HEK293 (cell line): ENCODE data around the gene FAM118B.
A peak's percentile ranks its signal among the peaks of the same experiment; 100 is the strongest.

ENCODE experiments used
- CTCF ChIA-PET: fragments of 350-600 bp; formaldehyde crosslinking; extraction: SDS; loops from one replicate; lab custom pipeline; 2021; ENCODE audit warnings: antibody characterized with exemption; lab: Yijun Ruan, JAX
- POLR2A ChIA-PET: fragments of 300-600 bp; formaldehyde crosslinking; extraction: SDS; loops from one replicate; lab custom pipeline; 2020; ENCODE audit warnings: antibody characterized with exemption, inconsistent platforms; lab: Yijun Ruan, JAX
- H3K27ac ChIP-seq: fragments of 200-500 bp; sonication (Bioruptor generic); 2 replicates; pipeline ENCODE4 v1.5.1; 2014; ENCODE audit warnings: low read depth, low read length, control low read depth, inconsistent platforms; ENCODE audit errors: extremely low read depth
- H3K36me3 ChIP-seq, 2 experiments: fragments of 200-500 bp in 1 of 2; sonication (Bioruptor generic) in 1 of 2; 1 replicate in 1 of 2; 2 replicates in 1 of 2; pipeline ENCODE4 v1.5.1; 2014 to 2017; ENCODE audit warnings: inconsistent platforms in 2 of 2, low read length in 2 of 2; ENCODE audit not compliant: control insufficient read depth in 2 of 2, insufficient read depth in 1 of 2
- H3K4me1 ChIP-seq: fragments of 200-500 bp; sonication (Bioruptor generic); 2 replicates; pipeline ENCODE4 v1.5.1; 2014; ENCODE audit warnings: mild to moderate bottlenecking, low read length, inconsistent platforms; ENCODE audit not compliant: control insufficient read depth, insufficient read depth
- H3K4me3 ChIP-seq: 2 replicates; pipeline ENCODE4 v1.5.1; 2011; ENCODE audit warnings: low read depth, mild to moderate bottlenecking, control low read depth, low read length, moderate library complexity
- H3K9me3 ChIP-seq: fragments of 200-500 bp; sonication (Bioruptor generic); 2 replicates; pipeline ENCODE4 v1.5.1; 2014; ENCODE audit warnings: low read depth, low read length, inconsistent platforms; ENCODE audit not compliant: control insufficient read depth, insufficient read depth
- GFI1B ChIP-seq: fragments of 450-650 bp; formaldehyde crosslinking; IDR thresholded peaks from 2 replicates; pipeline ENCODE4 v1.5.1; 2016; ENCODE audit warnings: missing biosample characterization, missing genetic modification characterization
- GLIS1 ChIP-seq: fragments of 450-650 bp; formaldehyde crosslinking; IDR thresholded peaks from 2 replicates; pipeline ENCODE4 v1.5.1; 2016; ENCODE audit warnings: missing biosample characterization, missing genetic modification characterization
- KLF9 ChIP-seq: fragments of 450-650 bp; formaldehyde crosslinking; IDR thresholded peaks from 2 replicates; pipeline ENCODE4 v1.5.1; 2016; ENCODE audit warnings: missing biosample characterization, missing genetic modification characterization, low read depth
- ZBTB21 ChIP-seq: fragments of 450-650 bp; formaldehyde crosslinking; IDR thresholded peaks from 2 replicates; pipeline ENCODE4 v1.5.1; 2017; ENCODE audit warnings: missing biosample characterization, missing genetic modification characterization
- ZIC2 ChIP-seq: fragments of 450-650 bp; formaldehyde crosslinking; IDR thresholded peaks from 2 replicates; pipeline ENCODE4 v1.5.1; 2016; ENCODE audit warnings: missing biosample characterization, missing genetic modification characterization
- ZNF140 ChIP-seq: fragments of 450-650 bp; formaldehyde crosslinking; IDR thresholded peaks from 2 replicates; pipeline ENCODE4 v1.5.1; 2016; ENCODE audit warnings: missing biosample characterization, missing genetic modification characterization
- ZNF2 ChIP-seq: fragments of 450-650 bp; formaldehyde crosslinking; IDR thresholded peaks from 2 replicates; pipeline ENCODE4 v1.5.1; 2016; ENCODE audit warnings: missing biosample characterization, missing genetic modification characterization
- ZNF214 ChIP-seq: fragments of 450-650 bp; formaldehyde crosslinking; IDR thresholded peaks from 2 replicates; pipeline ENCODE4 v1.5.1; 2017; ENCODE audit warnings: missing biosample characterization, mild to moderate bottlenecking, missing genetic modification characterization, borderline replicate concordance
- ZNF341 ChIP-seq: fragments of 450-650 bp; formaldehyde crosslinking; IDR thresholded peaks from 2 replicates; pipeline ENCODE4; 2016; ENCODE audit warnings: low read depth, missing biosample characterization, missing genetic modification characterization
- ZNF391 ChIP-seq: fragments of 450-650 bp; formaldehyde crosslinking; IDR thresholded peaks from 2 replicates; pipeline ENCODE4 v1.5.1; 2016; ENCODE audit warnings: low read depth, missing biosample characterization, missing genetic modification characterization, borderline replicate concordance
- ZNF423 ChIP-seq: fragments of 450-650 bp; formaldehyde crosslinking; IDR thresholded peaks from 2 replicates; pipeline ENCODE4 v1.5.1; 2016; ENCODE audit warnings: missing biosample characterization, missing genetic modification characterization
- ZNF433 ChIP-seq: fragments of 450-650 bp; formaldehyde crosslinking; IDR thresholded peaks from 2 replicates; pipeline ENCODE4 v1.5.1; 2016; ENCODE audit warnings: missing biosample characterization, missing genetic modification characterization, low read depth
- ZNF549 ChIP-seq: fragments of 450-650 bp; IDR thresholded peaks from 2 replicates; pipeline ENCODE4 v1.5.1; 2018; ENCODE audit warnings: missing biosample characterization, missing genetic modification characterization, mild to moderate bottlenecking, inconsistent platforms, moderate library complexity
- ZNF629 ChIP-seq: fragments of 450-650 bp; formaldehyde crosslinking; IDR thresholded peaks from 2 replicates; pipeline ENCODE4 v1.5.1; 2017; ENCODE audit warnings: missing biosample characterization, missing genetic modification characterization
- ZNF776 ChIP-seq: fragments of 450-650 bp; formaldehyde crosslinking; IDR thresholded peaks from 2 replicates; pipeline ENCODE4 v1.5.0; 2017; ENCODE audit warnings: missing biosample characterization, missing genetic modification characterization, borderline replicate concordance
- ZNF792 ChIP-seq: fragments of 450-650 bp; formaldehyde crosslinking; IDR thresholded peaks from 2 replicates; pipeline ENCODE4 v1.5.1; 2016; ENCODE audit warnings: missing biosample characterization, missing genetic modification characterization
- ZNF843 ChIP-seq: fragments of 450-650 bp; formaldehyde crosslinking; IDR thresholded peaks from 2 replicates; pipeline ENCODE4 v1.5.1; 2016; ENCODE audit warnings: missing biosample characterization, missing genetic modification characterization
- TF ChIP-seq, protein P1 (sequence below): fragments of 450-650 bp; formaldehyde crosslinking; IDR thresholded peaks from 2 replicates; pipeline ENCODE4 v1.5.1; 2016; ENCODE audit warnings: missing biosample characterization, missing genetic modification characterization
- TF ChIP-seq, protein P2 (sequence below): fragments of 450-650 bp; formaldehyde crosslinking; IDR thresholded peaks from 2 replicates; pipeline ENCODE4 v1.5.1; 2016; ENCODE audit warnings: missing biosample characterization, missing genetic modification characterization
- TF ChIP-seq, protein P3 (sequence below): fragments of 450-650 bp; formaldehyde crosslinking; IDR thresholded peaks from 2 replicates; pipeline ENCODE4 v1.5.1; 2016; ENCODE audit warnings: missing biosample characterization, missing genetic modification characterization, low read depth
- TF ChIP-seq, protein P4 (sequence below): fragments of 450-650 bp; formaldehyde crosslinking; IDR thresholded peaks from 2 replicates; pipeline ENCODE4 v1.5.1; 2016; ENCODE audit warnings: missing biosample characterization, missing genetic modification characterization
- TF ChIP-seq, protein P5 (sequence below): fragments of 450-650 bp; formaldehyde crosslinking; IDR thresholded peaks from 2 replicates; pipeline ENCODE4 v1.5.1; 2016; ENCODE audit warnings: missing biosample characterization, missing genetic modification characterization
- TF ChIP-seq, protein P6 (sequence below): fragments of 450-650 bp; formaldehyde crosslinking; IDR thresholded peaks from 2 replicates; pipeline ENCODE4 v1.5.1; 2017; ENCODE audit warnings: missing biosample characterization, missing genetic modification characterization

Gene FAM118B

DNA sequence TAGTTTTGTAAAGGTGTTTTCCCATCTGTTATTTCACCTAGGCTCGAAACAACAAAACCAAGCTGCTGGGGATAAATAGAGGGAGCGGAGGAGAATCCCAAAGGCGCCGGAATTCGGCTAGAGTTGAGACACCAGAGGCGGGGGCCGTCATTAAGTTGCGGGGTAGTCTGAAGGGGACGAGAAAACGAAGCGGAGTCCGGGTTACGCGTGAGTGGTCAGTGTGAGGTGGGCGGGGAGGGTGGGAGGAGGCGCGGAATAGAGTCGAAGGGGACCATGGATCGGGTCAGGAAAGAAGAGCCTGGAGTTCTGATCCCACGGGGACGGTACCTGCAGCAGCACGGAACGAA, 56.8 kb downstream of the FAM118B start (continued):
- TF ChIP-seq, protein P1, sequence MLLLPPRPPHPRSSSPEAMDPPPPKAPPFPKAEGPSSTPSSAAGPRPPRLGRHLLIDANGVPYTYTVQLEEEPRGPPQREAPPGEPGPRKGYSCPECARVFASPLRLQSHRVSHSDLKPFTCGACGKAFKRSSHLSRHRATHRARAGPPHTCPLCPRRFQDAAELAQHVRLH, result no peak
- TF ChIP-seq, protein P2, sequence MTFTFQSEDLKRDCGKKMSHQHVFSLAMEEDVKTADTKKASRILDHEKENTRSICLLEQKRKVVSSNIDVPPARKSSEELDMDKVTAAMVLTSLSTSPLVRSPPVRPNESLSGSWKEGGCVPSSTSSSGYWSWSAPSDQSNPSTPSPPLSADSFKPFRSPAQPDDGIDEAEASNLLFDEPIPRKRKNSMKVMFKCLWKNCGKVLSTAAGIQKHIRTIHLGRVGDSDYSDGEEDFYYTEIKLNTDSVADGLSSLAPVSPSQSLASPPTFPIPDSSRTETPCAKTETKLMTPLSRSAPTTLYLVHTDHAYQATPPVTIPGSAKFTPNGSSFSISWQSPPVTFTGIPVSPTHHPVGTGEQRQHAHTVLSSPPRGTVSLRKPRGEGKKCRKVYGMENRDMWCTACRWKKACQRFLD (tag by site-specific recombination), result no peak
- TF ChIP-seq GLIS1 (tag by site-specific recombination) (no peak), ZNF140 (tag by site-specific recombination) (no peak), KLF9 (tag by site-specific recombination) (peak; percentile 26; the same call in 1 of the 2 replicates), ZBTB21 (tag by site-specific recombination) (no peak), ZNF549 (tag by site-specific recombination) (no peak)

DNA sequence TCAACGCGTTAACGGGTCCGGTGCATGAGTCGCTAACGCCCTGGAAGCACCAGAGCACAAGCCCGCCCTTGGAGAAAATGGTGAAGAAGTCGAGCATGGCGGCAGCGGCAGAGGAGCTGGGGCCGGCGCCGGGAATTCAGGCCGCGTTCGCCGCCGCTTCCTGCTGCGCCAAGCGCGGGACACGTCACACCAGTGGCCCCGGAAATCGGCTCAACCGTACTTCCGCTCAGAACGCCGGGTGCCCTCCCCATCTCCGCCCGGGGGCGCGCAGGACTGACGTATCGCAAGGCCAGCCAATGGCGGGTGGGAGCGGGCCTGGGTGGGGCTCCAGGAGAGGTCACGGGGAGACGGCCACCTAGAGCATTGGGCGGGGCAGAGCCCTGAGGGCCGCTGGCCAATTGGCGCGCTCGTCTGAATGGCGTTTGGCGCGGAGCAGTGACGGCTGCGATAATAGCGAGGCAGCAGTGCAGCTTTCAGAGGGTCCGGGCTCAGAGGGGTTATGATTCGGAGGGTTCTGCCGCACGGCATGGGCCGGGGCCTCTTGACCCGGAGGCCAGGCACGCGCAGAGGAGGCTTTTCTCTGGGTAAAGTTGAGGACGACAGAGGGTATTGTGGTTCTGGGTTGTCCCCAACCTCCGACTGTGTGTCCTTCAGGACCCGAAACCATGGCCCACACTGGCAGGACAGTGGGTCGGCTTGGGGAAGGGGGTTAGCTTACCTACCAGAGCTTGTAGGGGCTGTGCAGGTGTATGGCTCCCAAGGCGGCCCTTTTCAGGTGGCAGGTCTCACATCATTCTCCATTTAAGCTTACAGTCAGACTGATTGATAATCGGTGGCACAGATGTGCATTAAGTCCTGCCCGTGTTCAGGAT, 57.4 kb downstream of the FAM118B start, which contains the start of the genes FOXRED1 and SRPRA:
Gene FOXRED1 (plus strand): TSS at position 447 of the 872 bp plus-strand sequence. CDS start 53 bp downstream, at position 500.
Gene SRPRA (minus strand): TSS at position 188 of the 872 bp plus-strand sequence. CDS start 91 bp downstream, at position 97.
- no peaks in the 10 kb centered on the region for H3K9me3 ChIP-seq
- peaks cover 8 to 64% of the 10 kb centered on the region in 2 experiments; a peak in 2 of 3 replicates for H3K36me3 ChIP-seq
- peak within 1 kb of the TSS; percentile 65; the same call in 1 of the 2 replicates for H3K27ac ChIP-seq
- POLR2A ChIA-PET, result interaction anchor here (0.7 to 4.4 kb wide), 10 partner anchors 10 to 86 kb away, joined by 3 to 24 read pairs (median 4); partner anchors contain the start of genes DCPS, FAM118B, RPUSD4 and TIRAP
- CTCF ChIA-PET, result no interaction called here
- no peaks in the 10 kb centered on the region for H3K4me1 ChIP-seq
- peak within 1 kb of the TSS; percentile 94 for H3K4me3 ChIP-seq
- TF ChIP-seq ZNF341 (tag by site-specific recombination) (peak; percentile 53), ZIC2 (peak; percentile 60), ZNF843 (tag by site-specific recombination) (no peak), ZNF2 (tag by site-specific recombination) (0 out of 2 replicates have a peak, but pooled peaks have one; percentile 62), ZNF792 (tag by site-specific recombination) (no peak), ZNF391 (tag by site-specific recombination) (peak; percentile 52; the same call in 1 of the 2 replicates), GFI1B (no peak), ZNF549 (tag by site-specific recombination) (no peak), ZNF423 (tag by site-specific recombination) (0 out of 2 replicates have a peak, but pooled peaks have one; percentile 72), ZNF433 (no peak), ZNF776 (no peak), ZNF214 (tag by site-specific recombination) (no peak), ZNF629 (peak; percentile 100)
- TF ChIP-seq, protein P3, sequence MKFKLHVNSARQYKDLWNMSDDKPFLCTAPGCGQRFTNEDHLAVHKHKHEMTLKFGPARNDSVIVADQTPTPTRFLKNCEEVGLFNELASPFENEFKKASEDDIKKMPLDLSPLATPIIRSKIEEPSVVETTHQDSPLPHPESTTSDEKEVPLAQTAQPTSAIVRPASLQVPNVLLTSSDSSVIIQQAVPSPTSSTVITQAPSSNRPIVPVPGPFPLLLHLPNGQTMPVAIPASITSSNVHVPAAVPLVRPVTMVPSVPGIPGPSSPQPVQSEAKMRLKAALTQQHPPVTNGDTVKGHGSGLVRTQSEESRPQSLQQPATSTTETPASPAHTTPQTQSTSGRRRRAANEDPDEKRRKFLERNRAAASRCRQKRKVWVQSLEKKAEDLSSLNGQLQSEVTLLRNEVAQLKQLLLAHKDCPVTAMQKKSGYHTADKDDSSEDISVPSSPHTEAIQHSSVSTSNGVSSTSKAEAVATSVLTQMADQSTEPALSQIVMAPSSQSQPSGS (tag by site-specific recombination), result no peak
- TF ChIP-seq, protein P4, sequence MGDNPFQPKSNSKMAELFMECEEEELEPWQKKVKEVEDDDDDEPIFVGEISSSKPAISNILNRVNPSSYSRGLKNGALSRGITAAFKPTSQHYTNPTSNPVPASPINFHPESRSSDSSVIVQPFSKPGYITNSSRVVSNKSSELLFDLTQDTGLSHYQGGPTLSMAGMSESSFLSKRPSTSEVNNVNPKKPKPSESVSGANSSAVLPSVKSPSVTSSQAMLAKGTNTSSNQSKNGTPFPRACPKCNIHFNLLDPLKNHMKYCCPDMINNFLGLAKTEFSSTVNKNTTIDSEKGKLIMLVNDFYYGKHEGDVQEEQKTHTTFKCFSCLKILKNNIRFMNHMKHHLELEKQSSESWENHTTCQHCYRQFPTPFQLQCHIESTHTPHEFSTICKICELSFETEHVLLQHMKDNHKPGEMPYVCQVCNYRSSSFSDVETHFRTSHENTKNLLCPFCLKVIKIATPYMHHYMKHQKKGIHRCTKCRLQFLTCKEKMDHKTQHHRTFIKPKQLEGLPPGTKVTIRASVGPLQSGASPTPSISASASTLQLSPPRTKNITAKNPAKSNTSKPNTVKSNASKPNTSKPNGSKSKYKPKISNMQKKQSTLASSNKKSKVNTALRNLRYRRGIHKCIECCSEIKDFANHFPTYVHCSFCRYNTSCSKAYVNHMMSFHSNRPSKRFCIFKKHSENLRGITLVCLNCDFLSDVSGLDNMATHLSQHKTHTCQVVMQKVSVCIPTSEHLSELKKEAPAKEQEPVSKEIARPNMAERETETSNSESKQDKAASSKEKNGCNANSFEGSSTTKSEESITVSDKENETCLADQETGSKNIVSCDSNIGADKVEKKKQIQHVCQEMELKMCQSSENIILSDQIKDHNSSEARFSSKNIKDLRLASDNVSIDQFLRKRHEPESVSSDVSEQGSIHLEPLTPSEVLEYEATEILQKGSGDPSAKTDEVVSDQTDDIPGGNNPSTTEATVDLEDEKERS, result no peak
- TF ChIP-seq, protein P2 (tag by site-specific recombination), result peak; percentile 66; the same call in 1 of the 2 replicates
- TF ChIP-seq, protein P5, sequence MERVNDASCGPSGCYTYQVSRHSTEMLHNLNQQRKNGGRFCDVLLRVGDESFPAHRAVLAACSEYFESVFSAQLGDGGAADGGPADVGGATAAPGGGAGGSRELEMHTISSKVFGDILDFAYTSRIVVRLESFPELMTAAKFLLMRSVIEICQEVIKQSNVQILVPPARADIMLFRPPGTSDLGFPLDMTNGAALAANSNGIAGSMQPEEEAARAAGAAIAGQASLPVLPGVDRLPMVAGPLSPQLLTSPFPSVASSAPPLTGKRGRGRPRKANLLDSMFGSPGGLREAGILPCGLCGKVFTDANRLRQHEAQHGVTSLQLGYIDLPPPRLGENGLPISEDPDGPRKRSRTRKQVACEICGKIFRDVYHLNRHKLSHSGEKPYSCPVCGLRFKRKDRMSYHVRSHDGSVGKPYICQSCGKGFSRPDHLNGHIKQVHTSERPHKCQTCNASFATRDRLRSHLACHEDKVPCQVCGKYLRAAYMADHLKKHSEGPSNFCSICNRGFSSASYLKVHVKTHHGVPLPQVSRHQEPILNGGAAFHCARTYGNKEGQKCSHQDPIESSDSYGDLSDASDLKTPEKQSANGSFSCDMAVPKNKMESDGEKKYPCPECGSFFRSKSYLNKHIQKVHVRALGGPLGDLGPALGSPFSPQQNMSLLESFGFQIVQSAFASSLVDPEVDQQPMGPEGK (tag by site-specific recombination), result peak; percentile 92
- TF ChIP-seq, protein P6, sequence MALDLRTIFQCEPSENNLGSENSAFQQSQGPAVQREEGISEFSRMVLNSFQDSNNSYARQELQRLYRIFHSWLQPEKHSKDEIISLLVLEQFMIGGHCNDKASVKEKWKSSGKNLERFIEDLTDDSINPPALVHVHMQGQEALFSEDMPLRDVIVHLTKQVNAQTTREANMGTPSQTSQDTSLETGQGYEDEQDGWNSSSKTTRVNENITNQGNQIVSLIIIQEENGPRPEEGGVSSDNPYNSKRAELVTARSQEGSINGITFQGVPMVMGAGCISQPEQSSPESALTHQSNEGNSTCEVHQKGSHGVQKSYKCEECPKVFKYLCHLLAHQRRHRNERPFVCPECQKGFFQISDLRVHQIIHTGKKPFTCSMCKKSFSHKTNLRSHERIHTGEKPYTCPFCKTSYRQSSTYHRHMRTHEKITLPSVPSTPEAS (tag by site-specific recombination), result no peak
- TF ChIP-seq, protein P1, result 0 out of 2 replicates have a peak, but pooled peaks have one; percentile 22
